ENCODE results near the gene ZC3HAV1.

The ZC3HAV1 gene

DNA sequence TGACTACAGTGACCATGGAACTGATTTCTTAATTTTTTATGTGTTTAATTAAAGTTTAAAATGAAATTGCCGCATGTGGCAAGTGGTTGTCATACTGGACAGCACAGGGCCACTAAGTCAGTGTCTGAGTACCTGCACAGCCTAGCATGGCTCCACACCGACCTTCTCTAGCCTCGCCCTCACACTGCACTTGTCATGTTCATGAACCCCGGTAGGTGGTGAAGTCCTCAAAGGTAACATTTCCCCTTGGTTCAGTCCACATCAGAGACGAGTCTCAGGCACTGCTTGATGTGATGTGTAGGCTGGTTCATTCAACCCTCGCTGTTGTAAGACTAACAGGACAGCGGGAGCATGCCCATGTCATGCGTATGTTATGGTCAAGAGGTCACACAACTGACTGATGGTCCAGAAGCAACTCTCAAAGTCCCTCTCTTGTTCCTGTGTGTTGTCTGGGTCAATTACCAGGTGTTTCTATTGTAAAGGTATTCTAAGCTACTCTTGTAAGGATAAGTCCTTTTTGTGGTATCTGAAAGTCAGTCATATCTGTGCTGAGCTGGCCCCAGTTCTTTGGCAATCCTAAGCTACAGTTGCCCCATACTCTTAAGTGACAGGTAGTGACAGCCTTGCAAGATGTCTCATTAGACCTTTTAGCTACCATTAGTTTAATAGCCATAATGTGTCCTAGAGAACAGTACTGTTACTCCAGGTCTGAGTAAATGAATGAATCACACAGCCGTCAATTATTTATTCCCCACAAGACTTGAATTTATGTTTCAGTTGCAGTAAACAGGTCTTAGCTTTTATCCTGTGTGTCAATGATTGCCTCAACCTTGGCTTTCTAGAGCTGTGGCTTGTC lies 40.7 kb downstream of the ZC3HAV1 start:
- no peak for ATAC-seq
- no peak for TF ChIP-seq ISL1 (CRISPR knock-in tag; IDR thresholded peaks at IDR 0.05)
- TF ChIP-seq ZNF565 (CRISPR knock-in tag; conservative IDR thresholded peaks at IDR 0.05; ENCODE audit: low read depth) = no peak

DNA sequence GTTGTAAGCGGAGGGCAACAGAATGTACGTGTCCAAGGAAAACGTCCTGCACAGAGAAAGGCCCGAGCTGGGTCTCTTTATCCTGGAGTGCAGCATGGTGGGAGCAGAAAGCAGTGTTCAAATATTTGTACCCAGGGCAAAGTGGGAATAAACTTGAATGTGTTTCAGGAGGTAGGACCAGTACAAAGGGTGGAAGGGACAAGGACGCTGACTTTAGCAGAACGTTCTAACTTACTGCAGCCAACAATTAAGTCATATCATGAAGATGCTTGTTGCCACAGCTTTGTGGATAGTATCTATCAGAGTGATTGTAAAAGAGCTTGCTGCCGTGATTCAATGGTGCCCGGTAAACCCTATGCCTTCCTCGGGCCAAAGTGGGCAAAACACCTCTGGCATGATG lies 43.2 kb downstream of the ZC3HAV1 start:
- no peak for TF ChIP-seq ISL1 (CRISPR knock-in tag; IDR thresholded peaks at IDR 0.05)
- TF ChIP-seq RARB (CRISPR knock-in tag; IDR thresholded peaks at IDR 0.05) = no peak
- no peak for ATAC-seq

DNA sequence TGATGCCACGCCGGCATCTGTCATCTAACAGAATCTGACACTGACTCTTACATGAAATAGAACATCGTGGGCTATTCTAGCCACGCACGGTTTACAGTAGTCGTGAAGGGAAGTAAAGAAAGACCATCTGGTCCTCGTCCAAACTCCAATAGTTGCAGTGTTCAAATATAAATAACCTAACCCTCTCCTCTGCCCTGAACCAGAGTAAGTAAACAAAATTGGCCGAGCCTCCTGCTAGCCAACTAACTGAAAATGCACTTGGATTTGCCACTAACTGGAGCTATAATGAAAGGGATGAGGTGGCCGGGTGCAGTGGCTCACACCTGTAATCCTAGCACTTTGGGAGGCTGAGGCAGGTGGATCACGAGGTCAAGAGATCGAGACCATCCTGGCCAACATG lies 44.2 kb downstream of the ZC3HAV1 start:
- TF ChIP-seq SNAI2 (CRISPR knock-in tag; IDR thresholded peaks at IDR 0.05) (no peak), ZNF70 (CRISPR knock-in tag; IDR thresholded peaks at IDR 0.05) (no peak), CSDC2 (CRISPR knock-in tag; IDR thresholded peaks at IDR 0.05) (no peak), TOX (CRISPR knock-in tag; IDR thresholded peaks at IDR 0.05; ENCODE audit: borderline replicate concordance) (no peak)
- TF ChIP-seq, protein P1, sequence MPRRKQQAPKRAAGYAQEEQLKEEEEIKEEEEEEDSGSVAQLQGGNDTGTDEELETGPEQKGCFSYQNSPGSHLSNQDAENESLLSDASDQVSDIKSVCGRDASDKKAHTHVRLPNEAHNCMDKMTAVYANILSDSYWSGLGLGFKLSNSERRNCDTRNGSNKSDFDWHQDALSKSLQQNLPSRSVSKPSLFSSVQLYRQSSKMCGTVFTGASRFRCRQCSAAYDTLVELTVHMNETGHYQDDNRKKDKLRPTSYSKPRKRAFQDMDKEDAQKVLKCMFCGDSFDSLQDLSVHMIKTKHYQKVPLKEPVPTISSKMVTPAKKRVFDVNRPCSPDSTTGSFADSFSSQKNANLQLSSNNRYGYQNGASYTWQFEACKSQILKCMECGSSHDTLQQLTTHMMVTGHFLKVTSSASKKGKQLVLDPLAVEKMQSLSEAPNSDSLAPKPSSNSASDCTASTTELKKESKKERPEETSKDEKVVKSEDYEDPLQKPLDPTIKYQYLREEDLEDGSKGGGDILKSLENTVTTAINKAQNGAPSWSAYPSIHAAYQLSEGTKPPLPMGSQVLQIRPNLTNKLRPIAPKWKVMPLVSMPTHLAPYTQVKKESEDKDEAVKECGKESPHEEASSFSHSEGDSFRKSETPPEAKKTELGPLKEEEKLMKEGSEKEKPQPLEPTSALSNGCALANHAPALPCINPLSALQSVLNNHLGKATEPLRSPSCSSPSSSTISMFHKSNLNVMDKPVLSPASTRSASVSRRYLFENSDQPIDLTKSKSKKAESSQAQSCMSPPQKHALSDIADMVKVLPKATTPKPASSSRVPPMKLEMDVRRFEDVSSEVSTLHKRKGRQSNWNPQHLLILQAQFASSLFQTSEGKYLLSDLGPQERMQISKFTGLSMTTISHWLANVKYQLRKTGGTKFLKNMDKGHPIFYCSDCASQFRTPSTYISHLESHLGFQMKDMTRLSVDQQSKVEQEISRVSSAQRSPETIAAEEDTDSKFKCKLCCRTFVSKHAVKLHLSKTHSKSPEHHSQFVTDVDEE (CRISPR knock-in tag; IDR thresholded peaks at IDR 0.05) = no peak
- no peak for ATAC-seq

DNA sequence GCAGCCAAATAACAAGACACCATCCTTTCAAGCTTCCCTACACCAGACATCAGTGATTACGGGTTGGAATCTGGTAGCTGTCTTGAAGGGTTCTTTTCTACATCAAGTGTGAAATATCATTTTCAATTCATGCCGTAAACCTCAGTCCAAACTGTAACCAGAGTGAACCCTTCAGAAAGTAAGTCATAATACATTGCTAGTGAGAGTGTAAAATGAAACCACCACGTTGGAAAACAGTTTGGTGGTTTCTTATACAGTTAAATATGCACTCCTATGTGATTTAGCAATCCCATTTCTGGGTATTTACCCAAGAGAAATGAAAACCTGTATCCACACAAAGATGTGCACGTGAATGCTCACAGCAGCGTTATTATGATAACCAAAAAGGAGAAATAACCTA lies 48.1 kb downstream of the ZC3HAV1 start:
- no peak for TF ChIP-seq ZNF565 (CRISPR knock-in tag; conservative IDR thresholded peaks at IDR 0.05; ENCODE audit: low read depth)
- no peak for ATAC-seq

DNA sequence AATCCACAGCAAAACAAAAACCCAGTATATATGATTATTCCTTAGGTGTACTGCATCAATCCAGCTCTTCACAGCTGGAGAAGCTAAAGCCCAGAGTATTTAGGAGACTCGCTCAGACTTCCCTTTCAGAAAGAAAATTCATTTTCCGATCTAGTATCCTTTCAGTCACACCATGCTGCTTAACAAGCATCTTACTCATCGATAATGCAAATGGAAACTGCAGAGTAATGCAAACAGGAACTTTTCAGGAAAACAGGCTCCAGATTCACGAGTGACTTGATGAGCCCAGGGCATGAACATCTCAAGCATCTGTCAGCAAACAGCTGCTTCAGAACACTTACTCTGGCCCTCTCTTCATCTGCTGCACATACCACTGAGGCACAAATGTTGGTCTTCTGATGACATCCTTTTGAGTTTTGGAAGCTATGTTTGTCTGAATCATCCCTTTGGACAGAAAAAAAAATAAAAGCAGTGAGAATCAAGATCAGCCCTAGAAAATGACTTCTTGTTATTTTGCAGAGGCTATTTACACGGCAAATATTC lies 48.8 kb downstream of the ZC3HAV1 start:
- TF ChIP-seq TCF4 (CRISPR knock-in tag; IDR thresholded peaks at IDR 0.05; ENCODE audit: borderline replicate concordance) (no peak), ESRRG (CRISPR knock-in tag; IDR thresholded peaks at IDR 0.05) (no peak), SNAI2 (CRISPR knock-in tag; IDR thresholded peaks at IDR 0.05) (no peak), ARNTL (CRISPR knock-in tag; IDR thresholded peaks at IDR 0.05; ENCODE audit: borderline replicate concordance, low read depth) (no peak), ZFP3 (CRISPR knock-in tag; IDR thresholded peaks at IDR 0.05) (no peak), ZC3H10 (CRISPR knock-in tag; IDR thresholded peaks at IDR 0.05) (no peak)
- TF ChIP-seq, protein P2, sequence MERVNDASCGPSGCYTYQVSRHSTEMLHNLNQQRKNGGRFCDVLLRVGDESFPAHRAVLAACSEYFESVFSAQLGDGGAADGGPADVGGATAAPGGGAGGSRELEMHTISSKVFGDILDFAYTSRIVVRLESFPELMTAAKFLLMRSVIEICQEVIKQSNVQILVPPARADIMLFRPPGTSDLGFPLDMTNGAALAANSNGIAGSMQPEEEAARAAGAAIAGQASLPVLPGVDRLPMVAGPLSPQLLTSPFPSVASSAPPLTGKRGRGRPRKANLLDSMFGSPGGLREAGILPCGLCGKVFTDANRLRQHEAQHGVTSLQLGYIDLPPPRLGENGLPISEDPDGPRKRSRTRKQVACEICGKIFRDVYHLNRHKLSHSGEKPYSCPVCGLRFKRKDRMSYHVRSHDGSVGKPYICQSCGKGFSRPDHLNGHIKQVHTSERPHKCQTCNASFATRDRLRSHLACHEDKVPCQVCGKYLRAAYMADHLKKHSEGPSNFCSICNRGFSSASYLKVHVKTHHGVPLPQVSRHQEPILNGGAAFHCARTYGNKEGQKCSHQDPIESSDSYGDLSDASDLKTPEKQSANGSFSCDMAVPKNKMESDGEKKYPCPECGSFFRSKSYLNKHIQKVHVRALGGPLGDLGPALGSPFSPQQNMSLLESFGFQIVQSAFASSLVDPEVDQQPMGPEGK (CRISPR knock-in tag; IDR thresholded peaks at IDR 0.05; ENCODE audit: borderline replicate concordance) = no peak
- no peak for ATAC-seq

DNA sequence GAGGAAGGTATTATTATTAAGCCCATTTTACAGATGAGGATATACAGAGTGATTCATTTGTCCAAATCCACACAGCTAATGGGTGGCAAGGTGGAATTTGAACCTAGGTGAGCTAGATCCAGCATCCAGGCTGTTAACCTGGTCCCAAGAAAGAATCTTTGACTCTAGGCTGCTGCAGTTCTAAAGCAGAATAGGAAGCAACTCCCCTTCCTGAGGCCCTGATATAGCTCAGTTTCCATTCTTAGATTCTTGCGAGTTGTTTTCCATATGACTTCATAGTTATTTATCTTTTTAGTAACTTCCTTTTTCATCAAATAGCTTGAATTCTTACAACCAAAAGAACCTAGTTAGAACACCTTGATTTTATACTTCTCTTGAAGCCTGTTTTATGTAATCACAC lies 49.6 kb downstream of the ZC3HAV1 start:
- ATAC-seq = no peak
- TF ChIP-seq, protein P1 (CRISPR knock-in tag; IDR thresholded peaks at IDR 0.05) = no peak
- TF ChIP-seq BACH2 (CRISPR knock-in tag; IDR thresholded peaks at IDR 0.05; ENCODE audit: borderline replicate concordance) (no peak), OSR1 (CRISPR knock-in tag; IDR thresholded peaks at IDR 0.05) (no peak), ISL1 (CRISPR knock-in tag; IDR thresholded peaks at IDR 0.05) (no peak), ZNF8 (CRISPR knock-in tag; IDR thresholded peaks at IDR 0.05) (no peak), RARB (CRISPR knock-in tag; IDR thresholded peaks at IDR 0.05) (no peak), CSDC2 (CRISPR knock-in tag; IDR thresholded peaks at IDR 0.05) (no peak), ZFP30 (CRISPR knock-in tag; IDR thresholded peaks at IDR 0.05) (no peak)
- TF ChIP-seq, protein P2 (CRISPR knock-in tag; IDR thresholded peaks at IDR 0.05; ENCODE audit: borderline replicate concordance) = no peak
- TF ChIP-seq, protein P3, sequence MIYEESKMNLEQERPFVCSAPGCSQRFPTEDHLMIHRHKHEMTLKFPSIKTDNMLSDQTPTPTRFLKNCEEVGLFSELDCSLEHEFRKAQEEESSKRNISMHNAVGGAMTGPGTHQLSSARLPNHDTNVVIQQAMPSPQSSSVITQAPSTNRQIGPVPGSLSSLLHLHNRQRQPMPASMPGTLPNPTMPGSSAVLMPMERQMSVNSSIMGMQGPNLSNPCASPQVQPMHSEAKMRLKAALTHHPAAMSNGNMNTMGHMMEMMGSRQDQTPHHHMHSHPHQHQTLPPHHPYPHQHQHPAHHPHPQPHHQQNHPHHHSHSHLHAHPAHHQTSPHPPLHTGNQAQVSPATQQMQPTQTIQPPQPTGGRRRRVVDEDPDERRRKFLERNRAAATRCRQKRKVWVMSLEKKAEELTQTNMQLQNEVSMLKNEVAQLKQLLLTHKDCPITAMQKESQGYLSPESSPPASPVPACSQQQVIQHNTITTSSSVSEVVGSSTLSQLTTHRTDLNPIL (CRISPR knock-in tag; IDR thresholded peaks at IDR 0.05; ENCODE audit: low read depth) = no peak

All from SK-N-SH treated with all-trans-retinoic acid at 6 μM for 48 hours (cell line).